PC-9 (cell line): ENCODE data around the gene OR52D1.

Source experiments
- CTCF ChIP-seq: fragments of 200-600 bp; sonication (generic); conservative IDR thresholded peaks from 2 replicates; pipeline ENCODE4 v1.6.1; 2017; ENCODE audit warnings: mixed run types, antibody characterized with exemption, mild to moderate bottlenecking, moderate library complexity
- EZH2 ChIP-seq: fragments of 200-600 bp; sonication (generic); IDR thresholded peaks from 2 replicates; pipeline ENCODE4 v1.8.0; 2017; ENCODE audit warnings: antibody characterized with exemption, low read depth

- TF ChIP-seq CTCF = no peak
- no peak for TF ChIP-seq EZH2
These were observed 39.2 kb downstream of the OR52D1 start for GRCh38 chr11:5527716-5528115.
